Stimulated activated CD8-positive, alpha-beta memory T cell treated with anti-CD3 and anti-CD28 coated beads, Interleukin-2, amount 100 ng/mL, for 1 hour (primary cell): Measurements from ENCODE around the gene IRF6.

Experiments used
- DNase-seq, 2 donors: peaks; one replicate each; pipeline ENCODE4 v3.0.0-alpha.2; 2020; ENCODE audit warnings: low read depth in 2 of 2

Gene IRF6

DNA sequence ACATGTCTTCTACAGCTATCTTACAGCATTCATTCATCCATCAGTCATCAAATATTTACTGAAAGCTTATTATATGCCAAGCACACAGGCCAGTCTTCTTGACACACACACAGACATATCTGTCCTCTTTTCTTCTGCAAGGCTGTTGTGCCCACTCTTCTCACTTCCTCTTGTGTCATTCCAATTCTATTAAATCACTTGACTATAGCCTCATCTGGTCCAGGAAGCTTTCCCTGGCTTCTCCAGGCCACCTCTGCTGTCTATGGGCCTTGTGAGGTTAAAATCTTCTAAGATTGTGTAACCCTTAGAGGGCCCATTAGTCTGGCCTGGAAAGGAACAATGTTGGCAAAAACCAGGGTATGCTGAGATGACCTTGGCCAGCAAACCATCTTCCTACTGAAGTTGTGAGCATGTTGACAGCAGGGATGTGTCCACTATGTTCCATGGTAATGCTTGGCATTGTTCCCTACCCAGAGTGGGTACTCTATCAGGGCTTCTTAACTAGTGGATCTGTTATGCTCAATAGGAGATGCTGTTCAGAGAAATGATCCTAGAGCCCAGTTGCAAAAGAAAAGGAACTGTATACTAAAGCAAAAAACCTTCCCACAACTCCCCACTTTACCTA, 44.8 kb downstream of the IRF6 start:
- DNase-seq, result no peak

DNA sequence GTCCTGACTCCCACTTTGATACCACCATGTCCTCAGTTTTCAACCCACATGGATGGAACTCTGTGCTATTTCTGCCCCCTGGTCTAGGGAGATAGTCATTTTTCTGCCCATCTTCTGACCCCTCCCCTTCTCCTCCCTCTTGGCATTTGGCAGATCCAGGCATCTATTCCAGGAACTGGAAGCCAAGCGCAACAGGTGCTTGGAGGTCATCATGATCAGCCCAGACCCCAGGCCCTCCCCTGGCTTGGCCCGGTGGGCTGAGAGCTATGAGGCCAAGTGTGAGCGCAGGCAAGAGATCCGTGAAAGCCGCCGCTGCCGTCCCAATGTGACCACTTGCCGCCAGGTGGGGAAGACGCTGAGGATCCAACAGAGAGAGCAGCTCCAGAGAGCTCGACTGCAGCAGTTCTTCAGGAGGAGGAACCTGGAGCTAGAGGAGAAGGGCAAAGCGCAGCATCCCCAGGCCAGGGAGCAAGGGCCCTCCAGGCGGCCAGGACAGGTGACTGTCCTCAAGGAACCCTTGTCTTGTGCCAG, 46.0 kb downstream of the IRF6 start:
- no peak for DNase-seq

DNA sequence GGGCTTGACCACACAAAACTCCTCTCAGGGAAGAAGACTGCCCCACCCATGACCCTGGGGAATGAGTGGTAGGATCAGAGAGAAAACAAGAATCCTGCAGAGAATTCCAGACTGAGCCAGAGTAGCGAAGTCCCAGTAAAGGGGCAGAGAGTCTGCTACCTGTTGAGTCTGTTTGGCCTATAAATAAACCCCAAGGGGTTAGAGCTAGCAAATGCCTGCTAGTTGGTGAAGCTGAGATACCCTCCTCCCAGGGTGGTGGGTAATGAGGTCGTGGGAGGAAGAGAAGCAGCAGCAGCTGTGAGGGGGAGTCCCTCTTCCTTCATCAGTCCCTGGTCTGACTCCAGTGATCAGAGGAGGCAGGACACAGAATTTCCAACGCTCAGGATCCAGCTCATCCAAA, 47.5 kb downstream of the IRF6 start:
- no peak for DNase-seq

DNA sequence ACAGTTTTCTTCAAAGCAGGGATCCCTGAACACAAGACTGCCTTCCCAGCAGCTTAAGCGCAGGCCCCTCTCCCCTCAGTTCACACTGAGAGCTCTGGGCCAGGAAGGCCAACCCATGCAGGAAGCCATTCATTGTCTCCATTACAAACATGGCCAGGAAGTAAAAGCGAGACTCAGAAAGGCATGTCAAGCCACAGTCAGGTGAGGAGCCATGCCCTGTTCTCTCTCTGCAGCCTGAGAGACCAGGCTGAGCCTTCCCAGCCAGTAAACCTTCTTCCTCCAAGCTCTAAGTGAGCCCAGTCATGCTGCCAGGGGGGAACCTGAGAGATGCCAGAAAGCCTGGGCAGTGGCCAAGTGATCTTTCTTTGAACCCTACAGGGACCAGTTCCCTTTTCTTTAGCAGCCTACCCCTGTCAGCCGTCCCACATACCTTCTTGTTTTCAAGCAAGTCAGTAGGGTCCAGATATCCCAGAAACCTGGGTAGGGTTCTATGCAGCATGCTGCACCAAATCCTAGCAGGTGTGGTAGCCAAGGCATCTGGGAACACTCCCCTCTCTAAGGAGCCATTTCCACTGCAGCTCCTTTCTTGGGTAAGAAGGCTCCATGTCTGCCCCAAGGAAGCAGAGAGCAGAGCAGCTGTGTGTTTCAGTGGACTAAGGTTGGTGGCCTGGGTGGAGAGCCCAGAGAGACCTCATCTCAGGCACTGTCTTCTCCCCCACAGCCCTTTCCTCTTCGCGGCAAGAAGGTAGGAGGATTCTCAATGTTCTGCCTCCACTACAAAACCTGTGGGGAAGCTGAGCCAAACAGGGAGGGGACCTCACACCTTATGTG, 49.1 kb downstream of the IRF6 start:
- no peak for DNase-seq

DNA sequence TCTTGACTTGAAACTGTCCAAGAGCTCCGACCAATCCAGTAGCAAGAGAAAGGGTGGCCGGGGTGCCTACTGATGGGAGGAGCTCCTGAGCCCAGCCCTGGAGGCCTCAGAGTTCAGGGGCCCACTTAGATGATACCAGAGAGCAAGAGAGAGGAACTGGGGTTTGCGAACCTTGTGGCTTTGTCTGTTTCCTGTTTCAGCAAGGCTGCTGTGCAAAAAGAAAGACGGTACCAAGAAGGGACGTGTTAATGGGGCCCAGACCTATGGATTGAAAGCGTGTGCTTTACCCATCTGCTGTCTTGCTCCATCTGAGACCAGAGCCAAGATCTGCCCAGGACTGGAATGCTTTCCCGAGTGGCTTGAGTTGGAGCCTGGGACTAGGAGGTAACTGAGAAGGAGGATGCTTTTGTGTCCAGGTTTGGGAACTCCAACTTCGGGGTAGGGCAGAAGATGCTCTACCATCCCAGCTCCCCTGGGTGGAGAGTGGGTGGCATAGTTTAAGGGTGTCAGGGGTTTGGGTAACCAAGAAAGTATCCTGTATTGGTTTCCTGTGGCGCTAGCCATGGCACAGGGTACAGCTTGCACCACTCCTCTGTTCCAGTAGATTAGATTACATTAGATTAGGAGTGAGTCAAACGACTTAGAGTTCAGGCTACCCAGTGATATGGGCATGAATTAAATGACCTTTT, 49.9 kb downstream of the IRF6 start, which contains the start of gene TRAF3IP3:
Gene TRAF3IP3 (plus strand): TSS at position 128 of the 689 bp plus-strand sequence. CDS start 3,987 bp downstream, outside the sequence.
- DNase-seq, result peak; percentile 41 to 46

DNA sequence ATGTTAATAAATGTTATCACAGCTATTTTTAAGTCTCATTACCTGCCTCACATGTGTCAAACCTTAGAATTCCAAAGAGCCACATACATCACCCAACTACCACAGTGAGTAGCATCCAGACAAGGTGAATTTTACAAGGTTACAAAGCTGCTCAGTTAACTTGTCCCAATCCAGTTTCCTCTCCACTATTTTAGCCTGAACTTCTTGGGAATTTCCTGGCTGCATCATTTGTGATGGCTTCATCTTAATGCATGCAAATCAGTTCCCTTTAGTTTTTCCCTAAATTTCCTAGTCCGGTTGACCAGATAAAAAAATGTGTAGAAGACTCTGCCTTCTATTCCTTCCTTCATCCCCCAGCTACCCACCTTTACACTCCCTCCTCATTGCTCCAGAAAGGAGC, 50.7 kb downstream of the IRF6 start:
- DNase-seq, result no peak

DNA sequence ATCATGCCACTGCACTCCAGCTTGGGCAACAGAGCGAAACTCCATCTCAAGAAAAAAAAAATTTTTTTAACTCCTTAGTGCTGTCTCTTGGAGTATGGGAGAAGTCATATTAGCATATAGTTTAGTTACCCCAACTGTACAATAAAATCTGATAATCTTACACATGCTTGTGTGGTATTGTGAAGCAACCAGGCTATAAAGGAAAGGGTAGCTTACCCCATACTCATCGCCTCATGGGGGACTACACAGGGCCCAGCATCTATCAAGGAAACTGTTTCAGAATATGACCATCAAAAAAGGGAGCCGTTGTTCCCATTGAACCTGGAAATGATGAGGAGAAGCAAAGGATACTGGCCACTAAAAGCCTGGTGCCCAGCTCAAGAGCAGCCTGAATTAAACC, 53.1 kb downstream of the IRF6 start:
- DNase-seq, result no peak

DNA sequence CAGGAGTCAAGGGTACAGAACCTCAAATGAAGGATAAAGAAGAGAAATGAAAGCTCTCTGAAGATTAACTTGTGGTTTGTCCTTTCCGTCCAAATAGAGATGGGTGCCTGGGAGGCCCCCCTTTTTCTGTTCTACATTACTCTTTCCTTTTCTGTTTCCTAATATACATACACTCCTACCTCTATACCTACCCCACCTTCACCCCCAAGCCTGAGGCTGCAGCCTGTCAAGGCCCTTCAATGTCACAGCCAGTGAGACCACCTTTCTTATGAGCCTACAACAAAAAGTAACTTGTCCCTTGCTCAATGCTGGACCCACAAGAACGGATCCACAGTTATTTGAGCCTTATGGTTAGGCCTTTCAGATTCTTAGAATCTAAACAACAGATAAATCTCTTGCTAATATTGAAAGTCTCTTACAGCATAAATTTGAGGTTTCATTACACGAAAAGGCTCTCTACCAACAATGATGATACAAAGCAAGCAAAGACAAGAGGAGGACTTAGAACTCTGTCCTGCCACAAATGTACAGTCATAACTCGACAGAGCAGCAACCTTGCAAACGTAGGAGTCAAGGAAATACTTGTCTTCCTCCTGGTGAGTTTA, 54.2 kb downstream of the IRF6 start:
- no peak for DNase-seq

DNA sequence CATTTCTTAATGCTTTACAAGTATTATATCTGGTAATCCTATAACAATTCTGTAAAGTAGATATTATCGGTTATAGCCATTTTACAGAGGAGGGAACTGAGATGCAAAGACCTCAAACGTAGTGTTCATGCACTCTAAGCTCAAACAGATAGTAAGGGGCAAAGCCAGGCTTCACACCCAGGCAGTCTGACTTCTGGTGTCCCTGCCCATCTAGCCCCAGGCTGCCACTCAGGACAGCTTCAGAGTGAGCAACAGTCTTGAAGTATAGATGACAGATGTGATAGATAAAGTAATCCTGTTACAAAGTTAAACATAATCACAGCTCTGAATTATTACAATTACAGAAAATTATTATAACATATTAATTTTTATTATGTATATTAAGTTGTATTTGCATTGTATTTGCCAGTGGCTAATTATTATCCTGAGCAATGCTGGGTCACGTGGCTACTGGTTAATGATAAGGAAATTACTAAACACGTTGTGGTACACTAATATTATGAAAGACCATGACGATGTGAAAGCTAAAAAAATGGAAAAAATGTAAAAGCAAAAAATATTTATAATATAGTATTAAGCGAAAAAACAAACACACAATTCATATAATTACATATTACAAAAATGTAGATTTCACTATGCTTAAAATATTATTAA, 56.1 kb downstream of the IRF6 start:
- no peak for DNase-seq

DNA sequence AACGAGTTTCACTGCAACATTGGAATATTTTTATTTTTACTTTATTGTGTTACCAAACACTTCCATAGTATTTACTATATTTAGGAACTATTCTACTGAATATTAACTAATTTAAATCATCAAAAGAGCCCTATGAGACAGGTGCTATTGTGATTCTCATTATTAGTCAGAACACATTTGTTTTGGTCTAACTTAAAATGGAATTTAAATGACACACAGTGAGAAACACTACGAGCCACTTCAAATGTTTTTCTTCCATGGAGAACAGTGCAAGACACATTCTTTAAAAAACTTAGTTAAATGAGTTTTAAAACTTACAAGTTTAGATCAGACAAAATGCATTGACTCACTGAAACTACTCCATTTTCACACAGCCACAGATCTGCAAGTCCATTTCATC, 56.7 kb downstream of the IRF6 start:
- no peak for DNase-seq

DNA sequence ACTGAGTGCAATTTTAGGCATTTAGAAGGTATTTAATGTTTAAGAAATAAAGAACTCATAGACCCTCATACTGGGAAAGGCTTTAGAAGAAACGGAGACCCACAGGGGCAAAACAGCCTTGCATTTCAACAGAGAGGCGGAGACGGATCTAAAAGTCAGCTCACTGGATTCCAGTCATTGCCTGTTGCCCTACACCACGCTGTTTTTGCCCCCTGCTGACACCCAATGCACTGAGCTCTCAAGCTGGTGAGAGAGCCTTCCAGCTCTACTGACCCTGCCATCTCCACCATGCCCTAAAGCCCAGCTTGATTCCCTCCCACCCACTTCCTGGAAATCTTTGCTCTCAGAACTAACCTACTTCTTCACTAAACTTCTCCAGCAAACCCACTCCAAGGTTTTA, 57.3 kb downstream of the IRF6 start:
- DNase-seq, result no peak

DNA sequence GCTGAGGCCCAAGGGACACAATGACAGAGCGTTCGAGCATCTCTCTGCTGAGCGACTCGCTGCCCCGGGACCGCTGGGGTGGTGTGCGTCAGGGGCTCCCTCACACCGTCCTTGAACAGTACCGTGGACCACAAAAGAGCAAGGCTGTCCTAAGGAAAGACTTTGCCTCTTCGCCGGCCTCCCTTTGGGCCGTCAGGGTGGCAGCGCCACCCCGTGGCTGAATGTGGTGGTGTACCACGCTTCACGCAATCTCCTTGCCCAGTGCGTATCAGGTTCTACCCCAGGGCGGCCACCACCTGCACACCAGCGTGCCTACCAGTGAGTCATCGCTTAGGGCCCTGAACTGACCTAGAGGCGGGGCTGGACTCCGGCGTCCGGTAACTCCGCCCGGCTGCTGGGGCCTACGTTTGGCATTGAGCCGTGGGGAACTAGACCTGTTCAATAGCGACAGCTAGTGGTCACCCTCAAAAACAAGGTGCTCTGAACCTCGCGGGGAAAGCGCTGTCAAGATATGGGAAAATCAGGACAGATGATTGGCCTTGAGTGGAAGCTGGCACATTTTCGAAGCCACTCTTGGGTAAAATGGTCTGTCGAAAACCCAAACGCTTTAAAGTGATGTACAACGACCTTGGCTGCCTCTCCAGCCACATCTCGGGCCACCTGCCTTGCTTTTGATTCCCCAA, 58.2 kb downstream of the IRF6 start:
- peak; percentile 59 to 64 for DNase-seq

DNA sequence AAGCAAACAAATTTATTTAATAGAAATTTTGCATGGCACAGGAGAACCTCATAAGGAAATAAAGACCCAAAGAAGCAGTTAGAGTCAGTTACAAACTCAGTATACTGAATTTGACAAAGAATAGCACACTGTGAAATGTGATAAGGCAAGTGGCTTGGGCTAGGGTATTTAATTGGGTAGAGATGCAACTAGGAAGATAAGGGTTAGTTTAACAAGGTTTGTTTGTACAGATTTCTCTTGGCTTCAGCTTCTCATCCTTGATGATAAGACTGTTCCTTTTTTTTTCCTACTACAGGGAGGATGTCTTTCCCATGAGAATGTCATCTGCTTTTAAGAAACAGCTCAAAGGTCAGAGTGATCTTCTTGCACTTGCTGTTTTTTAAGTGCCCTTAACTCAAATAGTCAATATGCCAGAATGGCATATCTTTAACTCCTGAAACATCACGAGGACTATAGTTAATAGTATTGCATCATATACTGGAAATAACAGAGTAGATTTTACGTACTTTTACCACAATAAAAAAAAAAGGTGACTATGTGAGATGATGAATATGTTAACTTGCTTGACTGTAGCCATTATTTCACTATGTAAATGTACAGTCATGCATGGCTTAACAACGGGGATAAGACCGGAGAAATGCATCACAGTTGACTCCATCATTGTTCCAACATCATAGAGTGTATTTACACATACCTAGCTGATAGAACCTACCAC, 59.3 kb downstream of the IRF6 start:
- DNase-seq, result no peak

DNA sequence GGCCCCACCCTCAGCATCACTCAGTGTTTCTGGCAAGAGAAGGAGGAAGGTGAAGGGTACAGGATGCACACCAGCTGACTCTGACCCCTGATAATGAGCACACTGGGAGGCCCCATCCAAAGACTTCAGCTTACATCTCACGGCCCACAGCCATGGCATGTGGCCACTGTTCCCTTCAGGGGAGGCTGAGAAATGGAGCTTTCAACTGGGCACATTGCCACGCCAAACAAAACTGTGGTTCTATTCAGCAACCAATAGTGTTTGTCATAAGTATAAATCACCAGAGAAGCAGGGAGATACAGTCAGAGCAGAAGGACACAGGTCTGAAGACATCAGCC, 62.8 kb downstream of the IRF6 start:
- DNase-seq, result no peak

DNA sequence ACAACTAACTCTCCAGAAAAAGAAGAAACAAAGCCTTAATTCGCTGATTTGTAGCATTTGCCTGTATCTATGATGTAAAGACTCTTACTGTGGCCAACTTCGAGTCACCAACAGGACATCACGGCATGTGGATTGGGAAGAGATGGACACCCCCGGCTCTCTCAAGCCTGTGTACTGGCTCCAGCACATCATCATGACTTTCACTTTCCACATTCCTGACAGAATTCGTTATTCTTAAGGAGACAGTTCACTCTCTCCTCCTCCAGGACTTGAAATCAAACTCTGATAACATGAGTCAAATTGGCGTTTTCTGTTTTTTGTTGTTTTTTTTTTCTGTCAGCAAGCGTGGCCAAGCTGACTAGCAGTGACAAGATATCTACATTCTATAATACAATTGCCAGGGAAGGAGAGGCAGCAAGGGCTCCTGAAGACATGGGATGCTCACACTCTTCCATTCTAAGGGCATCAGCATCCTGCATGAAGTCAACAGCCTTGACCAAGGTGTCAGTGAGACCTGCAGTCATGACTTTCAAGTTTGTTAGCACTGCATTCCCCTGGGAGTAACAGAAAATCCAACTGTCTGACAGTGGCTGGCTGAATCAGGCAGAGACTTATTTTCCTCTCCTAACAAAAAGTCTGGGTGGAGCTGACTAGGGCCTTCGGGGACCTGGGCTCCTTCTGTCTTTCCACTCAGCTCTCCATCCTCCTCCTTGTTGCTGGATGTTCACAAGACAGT, 63.4 kb downstream of the IRF6 start:
- DNase-seq, result no peak

DNA sequence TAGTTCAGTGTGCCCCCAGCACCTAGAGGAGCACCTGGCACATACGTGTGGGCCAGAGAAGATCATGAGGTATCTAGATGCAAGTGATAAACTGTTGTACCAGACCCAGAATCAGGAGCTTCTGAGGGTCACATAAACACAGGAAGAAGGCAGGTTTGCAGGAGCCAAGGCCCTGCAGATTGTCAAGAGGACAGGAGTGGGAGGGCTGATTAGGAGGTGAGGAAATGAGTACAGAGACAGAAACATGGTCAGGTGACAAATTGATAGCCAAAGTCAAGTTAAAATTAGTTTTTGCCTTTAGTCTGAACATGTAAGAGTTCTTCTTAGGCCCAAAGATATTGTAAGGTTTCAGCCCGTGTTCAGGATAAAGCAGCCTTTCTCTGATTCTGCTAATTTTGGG, 64.1 kb downstream of the IRF6 start:
- no peak for DNase-seq

DNA sequence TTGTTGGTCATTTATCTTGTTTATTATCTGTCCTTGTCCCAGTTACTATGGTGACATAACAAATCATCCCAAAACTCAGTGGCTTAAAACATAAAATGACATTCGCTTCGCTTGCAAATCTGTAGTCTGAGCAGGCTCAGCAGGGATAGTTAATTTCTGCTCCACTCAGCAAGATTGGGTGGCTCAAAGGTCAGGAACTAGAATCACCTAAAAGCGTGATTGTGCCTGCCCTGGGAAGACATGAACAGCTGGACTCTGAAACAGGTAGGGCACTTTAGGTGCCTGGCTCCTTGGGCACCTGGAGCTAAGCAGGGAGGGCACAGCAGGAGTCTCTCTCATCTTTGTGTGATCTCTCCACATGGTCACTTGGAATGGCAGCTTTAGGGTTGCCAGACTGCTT, 64.7 kb downstream of the IRF6 start:
- DNase-seq, result no peak

DNA sequence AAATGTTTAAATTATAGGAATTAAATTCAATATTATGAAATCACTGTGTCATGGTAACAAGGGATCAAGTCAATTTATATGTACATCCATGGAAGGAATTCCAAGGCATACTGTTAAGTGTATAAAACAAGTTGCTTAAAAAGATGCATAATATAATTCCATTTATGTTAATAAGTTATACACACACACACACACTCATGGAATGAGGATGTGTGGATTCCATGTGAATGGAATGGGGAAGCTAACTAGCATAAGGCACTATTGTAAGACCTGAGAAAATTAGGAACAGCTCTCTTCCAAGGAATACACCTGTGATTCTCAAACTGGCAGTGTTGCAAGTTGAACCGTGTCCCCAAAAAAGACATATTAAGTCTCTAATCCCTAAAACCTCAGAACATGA, 67.7 kb downstream of the IRF6 start:
- no peak for DNase-seq

DNA sequence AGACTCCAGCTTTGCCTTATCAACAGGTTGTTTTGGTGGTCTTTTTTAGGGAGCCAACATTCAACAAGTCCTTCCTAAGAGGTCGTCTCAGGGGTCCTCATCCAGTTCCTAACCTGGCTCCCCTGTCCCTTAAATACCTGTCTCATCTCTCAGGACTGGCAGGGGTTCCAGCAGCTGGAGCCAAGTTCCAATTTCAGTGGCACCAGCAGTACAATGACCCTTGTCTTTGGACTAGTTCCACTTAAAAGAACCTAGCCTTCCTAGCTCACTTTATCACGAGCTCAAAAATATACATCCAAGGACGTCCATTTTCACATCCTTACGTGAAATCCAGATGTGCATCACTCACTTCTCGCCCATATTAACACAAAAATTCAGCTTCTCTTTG, 68.8 kb downstream of the IRF6 start:
- DNase-seq, result no peak
